Measurements from ENCODE around the gene ROPN1L.

DNA sequence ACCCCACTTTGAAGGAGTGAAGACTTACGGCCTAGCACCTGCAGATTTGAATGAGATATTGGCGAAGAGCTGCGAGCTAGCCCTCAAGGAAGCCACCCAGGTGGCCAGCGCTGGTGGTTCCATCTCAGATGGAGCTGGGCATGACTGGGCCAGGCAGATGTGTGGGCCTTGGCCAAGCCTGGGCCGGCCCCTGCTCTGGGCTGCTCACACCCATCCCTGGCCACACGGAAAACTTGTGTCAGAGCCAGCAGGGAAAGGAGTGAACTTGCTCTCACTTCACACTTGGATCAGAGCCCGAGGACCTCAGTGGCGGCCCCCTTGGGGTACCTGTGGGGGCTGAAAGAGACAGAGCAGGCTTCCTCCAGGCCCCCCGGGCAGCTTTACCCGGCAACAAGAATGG lies 44.2 kb downstream of the ROPN1L start:
- no peak for TF ChIP-seq CTCF (conservative IDR thresholded peaks at IDR 0.05 in 1 of 2, IDR thresholded peaks at IDR 0.05 in 1 of 2; ENCODE audit: extremely low read depth in 1 of 2, insufficient read depth in 1 of 2, low read depth in 1 of 2, low read length in 2 of 2)
- TF ChIP-seq EZH2 (IDR thresholded peaks at IDR 0.05; ENCODE audit: borderline replicate concordance, low read length), result no peak
